GM21528 (cell line): ENCODE results near the gene CEP135.

Source experiments
- ATAC-seq: cut with Tn5 transposase; IDR thresholded peaks from one replicate; pipeline ENCODE4 v1.9.1; 2021; ENCODE audit warnings: mild to moderate bottlenecking, moderate library complexity; ENCODE audit not compliant: unreplicated experiment, low FRiP score

Gene CEP135

DNA sequence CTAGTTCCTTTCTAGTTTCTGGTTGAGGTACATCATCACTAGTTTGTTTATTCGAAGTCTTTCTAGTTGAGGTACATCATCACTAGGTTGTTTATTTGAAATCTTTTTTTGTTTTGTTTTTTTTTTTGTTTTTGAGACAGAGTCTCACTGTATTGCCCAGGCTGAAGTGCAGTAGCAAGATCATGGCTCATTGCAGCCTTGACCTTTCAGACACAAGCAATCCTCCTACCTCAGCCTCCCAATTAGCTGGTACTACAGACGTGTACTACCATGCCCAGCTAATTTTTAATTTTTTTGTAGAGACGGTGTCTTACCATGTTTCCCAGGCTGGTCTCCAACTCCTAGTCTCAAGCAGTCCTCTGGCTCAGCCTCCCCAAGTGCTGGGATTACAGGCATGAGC, 54.9 kb downstream of the CEP135 start:
- no peak for ATAC-seq

DNA sequence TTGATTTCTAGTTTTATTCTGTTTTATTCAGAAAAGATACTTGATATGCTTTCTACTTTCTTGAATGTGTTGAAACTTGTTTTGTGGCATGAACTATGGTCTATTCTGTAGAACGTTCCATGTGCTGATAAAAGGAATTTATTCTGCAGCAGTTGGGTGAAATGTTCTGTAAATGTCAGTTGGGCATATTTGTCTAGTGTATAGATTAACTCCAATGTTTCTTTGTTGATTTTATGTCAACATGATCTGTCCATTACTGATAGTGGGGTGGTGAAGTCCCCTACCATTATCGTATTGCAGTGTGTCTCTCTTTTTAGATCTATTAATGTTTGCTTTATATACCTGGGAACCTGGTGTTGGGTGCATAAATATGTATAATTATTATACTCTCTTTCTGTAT, 55.5 kb downstream of the CEP135 start:
- no peak for ATAC-seq

DNA sequence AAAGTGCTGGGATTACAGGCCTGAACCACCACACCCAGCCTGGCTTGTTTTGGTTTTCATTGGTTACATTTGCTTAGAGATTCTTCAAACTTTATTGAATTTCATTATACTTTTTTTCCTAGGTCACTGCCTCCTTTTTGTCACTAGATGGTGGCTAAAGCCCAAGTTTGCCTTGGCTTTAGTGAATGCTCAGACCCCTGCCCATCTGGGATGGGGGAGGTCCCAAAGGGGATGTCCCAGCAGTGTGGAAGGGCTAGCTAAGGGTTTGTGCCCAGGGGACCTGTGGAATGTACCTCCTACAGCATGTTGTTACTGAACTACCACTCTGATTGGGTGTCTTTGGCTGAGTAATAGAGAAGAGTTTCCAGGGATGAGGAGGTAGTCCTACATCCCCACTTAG, 58.4 kb downstream of the CEP135 start:
- ATAC-seq = no peak

DNA sequence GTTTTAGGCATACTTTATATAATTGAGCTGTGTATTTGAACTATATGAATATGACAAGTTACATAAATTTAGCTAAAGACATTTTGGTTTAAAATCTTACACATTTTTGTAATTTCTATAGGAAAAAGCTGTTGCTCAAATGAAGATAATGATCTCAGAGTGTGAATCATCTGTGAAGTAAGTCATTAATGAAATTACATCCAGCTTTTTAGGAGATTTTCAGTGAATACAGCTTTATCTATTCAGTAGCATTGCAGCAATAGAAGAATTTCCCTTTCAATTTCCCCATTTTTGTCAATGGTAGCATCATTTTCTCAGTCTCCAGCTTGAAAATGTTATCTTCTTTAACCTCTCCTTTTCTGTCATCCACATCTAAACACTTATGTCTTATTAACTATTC, 59.5 kb downstream of the CEP135 start:
- ATAC-seq = no peak

DNA sequence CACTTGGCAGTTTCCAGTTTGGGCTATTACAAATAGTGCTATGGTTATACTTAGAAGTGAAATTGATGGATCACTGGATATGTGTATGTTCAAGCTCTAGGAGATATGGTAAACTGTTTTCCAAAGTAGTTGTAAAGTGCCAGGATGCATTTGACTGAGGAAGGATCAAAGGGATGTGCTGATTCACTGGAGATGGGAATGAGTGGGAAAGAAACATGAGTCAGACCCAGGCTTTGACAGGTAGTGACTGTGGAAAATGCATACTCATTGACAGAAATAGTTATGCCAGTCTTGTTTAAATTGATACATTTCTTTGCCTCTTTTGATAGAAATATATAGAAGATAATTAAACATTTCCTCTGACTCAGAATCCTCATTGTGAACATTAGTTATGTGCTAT, 77.9 kb downstream of the CEP135 start:
- ATAC-seq = no peak

DNA sequence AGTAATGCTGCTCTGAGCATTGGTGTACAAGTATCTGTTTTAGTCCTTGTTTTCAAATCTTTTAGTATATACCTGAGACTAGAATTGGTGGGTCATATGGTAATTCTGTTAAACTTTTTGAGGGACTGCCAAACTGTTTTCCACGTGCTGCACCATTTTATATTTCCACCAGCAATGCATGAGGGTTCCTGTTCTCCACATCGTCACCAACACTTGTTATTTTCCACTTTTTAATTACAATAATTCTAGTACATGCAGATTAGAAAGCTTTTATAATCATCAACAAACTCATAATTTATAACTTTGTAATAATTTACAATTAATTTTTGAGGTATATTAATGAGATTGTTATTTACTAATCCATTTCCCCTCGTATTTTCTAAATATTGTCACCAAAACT, 79.4 kb downstream of the CEP135 start:
- no peak for ATAC-seq

DNA sequence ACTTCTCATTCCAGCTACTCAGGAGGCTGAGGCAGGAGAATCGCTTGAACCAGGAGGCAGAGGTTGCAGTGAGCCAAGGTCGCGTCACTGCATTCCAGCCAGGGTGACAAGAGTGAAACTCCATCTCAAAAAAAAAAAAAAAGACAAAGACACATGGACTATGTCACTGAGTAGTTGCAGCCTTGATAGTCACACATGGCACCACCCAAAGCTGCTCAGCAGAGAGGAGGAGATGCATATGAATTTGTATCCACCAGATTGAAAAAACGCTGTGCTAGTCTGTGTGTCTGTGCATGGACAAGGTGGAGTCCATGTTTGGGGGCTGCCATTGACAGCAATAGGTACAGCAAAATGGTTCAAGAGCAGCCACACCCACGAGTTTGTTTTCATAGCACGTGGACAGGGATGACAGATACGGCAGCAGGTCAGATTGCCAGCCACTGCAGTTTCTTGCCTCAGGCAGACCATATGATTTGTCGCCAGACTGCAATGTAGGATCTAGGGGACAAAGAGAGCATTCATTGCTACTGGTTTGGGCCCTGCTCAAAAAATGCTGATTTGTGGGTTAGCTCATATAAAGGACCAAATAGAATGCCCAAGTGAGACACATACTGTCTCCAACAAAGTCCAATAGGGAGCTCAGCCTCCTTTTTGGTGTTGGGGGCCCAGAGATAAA, 89.9 kb downstream of the CEP135 start:
- no peak for ATAC-seq

DNA sequence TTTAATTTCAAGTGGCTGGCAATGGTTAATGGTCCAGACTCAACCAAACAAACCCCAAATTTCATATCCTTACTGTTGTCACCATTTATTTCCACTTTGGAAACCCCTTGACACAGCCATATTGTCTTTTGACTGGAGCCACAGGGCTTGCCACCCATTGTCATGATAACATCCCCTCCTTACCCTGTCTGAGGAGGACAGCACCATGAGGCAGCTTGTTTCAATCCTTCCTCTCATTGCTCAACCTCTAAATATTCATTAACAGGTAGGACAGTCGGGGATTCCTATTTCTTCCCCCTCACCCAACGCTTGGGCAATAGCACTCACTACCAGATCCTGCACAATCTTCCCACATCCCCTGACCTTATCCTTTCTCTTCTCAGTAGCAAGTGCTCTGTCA, 92.1 kb downstream of the CEP135 start:
- no peak for ATAC-seq

DNA sequence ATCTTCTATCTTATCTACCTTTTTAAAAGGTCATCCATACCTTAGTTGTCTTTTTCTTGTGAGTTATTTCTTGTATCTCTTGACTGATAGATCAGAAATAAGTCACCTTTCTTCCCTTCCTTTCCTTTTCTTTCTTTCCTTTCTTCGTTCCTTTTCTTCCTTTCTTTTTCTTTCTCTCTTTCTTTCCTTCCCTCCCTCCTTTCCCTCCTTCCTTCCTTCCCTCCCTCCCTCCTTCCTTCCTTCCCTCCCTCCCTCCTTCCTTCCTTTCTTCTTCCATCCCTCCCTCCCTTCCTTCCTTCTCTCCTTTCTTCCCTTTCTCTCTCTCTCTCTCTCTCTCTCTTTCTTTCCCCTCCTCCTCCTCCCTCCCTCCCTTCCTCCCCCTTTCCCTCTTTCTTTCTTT, 93.5 kb downstream of the CEP135 start:
- no peak for ATAC-seq

DNA sequence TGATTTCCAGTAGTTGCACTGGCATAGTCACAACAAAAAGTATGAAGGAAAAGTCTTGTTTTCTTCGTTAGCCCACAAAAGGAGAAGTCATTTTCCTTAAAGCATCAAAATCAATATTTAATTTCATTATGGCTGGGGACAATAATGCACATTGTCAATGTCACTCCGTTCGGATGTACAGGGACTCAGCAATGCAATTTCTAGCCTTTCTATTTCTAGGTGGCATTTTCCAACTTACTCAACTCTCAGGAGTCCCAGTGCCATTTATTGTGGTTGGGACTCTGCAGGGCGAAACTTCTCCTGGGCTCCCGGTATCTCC, 99.6 kb downstream of the CEP135 start:
- no peak for ATAC-seq

DNA sequence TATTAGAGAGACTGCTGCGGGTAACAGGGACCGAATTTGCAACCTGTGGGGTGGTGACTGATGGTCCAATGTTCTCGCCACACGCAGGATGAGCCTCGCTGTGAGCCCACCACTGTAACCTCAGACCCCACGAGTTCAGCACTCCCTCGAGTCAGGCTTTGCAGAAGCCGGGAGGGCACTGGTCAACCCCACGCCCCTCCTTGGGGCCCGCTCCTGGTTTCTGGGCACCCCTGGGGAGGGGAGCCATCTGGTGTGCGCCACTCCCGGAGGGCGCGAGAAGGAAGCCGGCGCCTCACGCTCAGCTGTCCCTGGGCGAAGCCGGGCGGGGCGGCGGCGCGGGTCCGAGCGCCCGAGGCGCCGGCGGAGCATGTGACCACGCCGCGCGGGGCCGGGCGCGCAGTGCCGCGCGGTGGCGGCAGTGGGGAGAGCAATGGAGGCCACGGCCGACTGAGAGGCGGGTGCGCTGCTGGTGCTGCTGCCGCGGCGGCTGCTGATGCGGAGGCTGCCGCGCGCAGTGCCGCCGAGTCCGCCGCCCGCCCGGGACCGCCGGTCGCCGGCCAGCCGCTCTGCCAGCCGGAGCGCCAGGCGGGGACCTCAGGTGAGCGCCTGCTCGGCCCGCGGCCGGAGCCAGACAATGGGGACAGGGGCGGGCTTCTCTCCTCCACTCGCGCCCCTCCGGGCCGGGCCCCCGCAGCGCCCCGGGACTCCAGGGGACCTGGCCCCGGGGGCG, 100.1 kb downstream of the CEP135 start:
- peak; percentile 97 for ATAC-seq

DNA sequence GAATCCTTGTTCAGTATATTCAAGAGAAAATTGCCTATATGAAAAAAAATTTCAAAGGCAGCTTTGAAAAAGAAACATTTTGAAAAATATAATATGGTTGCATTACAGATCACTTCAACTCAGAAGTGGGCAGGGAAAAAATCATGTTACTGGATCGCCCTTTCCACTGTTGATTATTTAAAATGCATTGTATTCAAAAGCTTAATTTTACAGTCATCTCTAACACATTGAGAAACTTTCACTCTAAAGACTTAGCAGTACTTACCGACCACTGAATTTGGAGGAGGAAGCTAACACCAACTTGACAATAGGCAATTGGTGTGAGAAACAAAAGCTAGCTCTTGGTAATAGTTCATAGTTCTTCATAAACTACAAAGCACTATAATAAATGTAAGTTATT, 101.9 kb downstream of the CEP135 start:
- ATAC-seq = no peak

DNA sequence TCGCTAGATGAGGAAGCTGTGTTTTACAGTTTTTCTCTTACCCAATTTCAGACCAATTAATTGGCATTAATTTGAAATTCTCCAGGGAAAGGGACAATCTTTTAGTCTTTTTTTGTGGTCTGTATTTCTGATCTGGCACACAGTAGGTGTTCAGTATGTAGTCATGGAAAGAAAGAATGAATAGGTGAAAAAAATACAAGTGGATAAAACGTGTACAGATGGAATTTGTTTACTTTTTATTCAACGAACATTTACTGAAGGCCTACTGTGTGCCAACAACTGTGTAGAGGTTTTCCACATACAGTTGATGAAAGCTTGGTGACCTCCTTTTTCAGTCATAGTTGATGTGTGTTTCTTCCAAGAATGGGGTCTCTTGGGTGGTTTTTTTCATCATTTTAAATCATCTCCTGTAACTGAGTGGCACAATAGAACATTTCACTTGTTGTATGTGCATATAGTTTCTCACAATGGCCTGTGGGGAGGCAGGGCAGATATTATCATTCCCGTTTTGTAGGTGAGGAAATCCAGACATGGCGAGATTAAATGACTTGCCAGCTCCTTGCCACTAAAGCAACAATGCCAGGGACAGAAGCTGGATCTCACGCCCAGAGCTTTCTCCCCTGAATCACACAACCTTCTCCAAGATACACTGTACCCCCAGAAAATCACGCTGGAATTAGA, 102.4 kb downstream of the CEP135 start:
- no peak for ATAC-seq

DNA sequence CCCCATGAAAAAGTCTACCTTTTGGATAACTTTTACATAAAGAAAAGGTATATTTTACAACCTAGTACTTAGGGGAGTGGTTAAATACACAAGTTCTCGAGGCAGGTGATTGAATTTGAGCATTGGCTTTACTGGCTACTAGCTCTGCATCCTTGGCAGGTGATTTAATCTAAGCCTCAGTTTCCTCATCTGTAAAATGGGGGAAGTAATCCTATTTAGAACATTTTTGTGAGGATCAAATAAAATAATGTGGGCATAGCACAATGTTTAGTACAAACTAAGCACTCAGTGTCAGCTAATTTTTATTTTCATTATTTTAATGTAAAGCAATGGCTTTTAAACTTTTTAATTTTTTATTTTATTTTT, 102.9 kb downstream of the CEP135 start:
- no peak for ATAC-seq

DNA sequence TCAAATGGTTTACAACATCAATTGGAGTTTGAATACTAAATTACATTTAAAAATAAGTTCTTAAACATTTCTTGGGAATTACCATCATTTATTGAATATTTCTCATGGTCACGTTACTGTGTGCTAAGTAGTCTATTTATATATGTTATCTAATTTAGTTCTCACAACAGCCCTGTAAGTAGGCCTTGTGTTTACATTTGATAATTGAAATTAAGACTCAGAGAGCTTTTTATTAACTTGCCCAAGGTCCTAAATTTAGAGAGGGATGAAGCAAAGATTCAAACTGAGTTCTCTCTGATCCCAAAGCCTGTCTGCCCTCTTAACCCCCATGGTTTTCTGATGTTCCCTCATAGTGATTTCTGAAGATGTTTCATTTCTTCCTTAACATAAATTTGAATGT, 103.7 kb downstream of the CEP135 start:
- no peak for ATAC-seq

DNA sequence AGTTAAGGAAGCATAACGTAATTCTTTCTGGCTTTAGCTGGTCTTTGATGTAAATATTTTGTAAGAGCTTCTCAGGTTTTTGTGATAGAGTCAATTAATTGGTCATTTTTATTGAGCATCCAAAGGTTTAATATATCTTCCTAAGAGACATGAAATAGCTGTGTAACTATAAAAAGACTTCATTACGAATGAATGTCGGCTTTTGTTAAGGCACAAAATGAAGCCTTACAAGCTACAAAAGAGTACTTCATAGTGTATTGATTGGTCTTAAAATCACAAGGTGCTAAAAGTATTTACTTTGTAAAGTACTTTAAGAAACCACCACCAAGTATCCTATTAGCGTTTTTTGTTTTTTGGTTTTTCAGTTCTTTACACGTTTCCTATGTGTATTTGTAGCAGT, 104.2 kb downstream of the CEP135 start:
- no peak for ATAC-seq

DNA sequence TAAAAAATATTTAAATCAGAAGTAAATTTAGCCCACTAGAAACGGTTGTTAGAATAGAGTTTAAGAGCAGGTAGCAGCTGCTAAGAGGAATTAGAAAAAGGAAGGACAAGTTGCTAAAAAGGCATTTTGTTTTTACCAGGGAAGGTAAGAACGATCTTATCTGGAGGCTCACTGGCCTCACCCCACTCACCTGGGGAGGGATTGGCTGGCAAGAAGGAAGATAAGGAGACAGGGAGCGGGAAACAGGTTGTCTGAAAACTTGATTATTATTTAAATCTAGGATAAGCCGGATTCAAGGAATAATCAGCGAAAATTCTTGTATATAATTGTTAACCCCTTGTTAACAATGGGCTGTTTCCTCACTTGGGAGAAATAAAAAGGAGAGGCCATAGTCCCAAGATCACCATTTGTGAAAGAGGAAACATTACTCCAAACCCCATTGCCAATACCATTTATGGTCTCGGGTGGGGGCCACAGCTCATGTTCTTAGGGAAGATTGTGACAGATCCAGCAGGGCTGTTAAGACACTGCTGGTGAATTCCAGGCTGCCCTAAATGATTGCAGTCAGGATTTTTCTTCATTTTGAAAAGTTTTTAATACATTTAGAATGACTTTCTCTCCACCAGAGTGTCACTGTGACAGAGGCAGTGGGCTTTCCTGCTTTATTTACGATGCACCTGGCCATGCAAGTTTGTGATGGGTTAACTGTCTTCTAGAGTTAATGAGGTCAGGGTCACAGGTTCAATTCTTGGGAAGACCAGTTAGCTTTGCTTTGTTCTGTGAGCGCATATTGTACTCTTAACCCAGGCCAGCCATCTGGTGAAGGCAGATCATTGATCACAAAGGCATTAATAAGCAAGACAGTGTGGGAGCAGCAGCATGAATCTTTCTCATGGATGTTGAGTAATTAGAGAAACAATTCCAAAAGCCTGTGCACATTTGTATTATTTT, 106.6 kb downstream of the CEP135 start:
- ATAC-seq = no peak

DNA sequence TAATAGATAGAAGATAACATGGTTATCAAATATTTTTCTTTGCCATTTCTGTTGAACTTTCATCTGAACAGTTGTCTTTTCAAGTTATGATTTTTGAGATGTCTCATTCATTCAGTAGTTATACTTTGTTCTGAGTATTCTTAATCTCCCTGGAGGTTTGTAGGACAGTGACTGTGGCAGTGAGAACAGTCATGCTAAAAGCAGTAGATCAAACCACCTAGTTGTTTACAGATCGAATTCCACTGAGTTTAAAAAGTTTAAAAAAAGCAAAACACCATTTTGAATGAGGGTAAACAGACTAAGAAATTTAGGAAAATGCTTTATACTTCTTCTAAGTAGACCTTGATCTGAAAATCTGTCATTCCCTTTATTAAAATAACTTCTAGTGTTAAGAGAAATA, 107.2 kb downstream of the CEP135 start:
- ATAC-seq = no peak

DNA sequence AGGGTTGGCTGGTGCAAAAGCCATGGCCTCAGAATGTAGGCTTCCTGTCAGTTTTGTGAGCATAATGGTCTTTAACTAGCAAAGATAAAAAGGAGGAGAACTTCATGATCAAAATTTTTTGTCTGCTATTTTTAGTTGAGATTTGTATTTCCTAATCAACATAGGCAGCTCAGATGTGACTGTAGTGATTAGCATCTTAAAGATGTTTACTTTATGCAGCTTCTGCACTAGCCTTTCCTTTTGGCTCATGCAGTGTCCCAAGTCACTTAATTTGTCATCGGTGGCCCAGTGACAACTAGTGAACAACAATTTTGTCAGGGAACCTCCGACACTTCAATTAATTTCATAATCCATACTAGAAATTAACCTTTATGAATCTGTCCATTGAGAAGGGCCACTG, 109.8 kb downstream of the CEP135 start:
- ATAC-seq = no peak

DNA sequence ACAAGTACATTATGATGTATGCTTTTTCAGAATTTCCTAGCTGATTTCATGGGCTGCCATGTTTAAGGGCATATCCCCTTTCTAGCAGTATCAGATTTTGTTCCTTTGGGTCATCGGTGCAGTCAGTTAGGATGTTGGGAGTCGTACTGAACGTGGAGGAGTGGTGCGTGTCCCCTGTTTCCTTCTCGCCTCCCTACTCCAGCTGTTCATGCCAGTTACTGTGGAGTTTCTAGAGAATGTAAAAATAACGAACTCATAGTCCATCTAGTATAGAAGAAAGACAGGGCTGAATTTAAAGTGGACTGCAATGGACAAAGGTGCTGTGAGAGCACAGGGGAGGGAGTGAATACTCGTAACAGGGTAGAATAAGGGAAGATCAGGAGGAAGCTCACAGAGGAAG, 111.3 kb downstream of the CEP135 start:
- no peak for ATAC-seq

DNA sequence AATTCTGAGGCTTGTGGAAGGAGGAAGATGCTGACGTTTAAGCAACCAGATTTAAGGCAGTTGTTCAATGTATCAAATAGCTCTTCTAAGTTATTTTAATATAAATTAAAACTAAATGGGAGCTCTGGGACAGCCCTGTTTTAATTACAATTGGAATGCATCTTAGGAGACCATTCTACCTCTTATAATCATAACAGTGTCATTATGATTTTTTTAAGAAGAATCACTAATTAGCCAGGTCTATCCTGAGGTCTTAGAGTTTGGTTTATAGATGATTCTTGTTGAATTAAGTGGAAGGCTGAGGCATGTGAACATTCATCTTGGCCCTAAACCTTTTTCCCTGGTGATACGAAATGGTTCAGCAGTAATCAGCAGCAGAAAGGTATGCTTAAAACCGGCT, 113.4 kb downstream of the CEP135 start:
- no peak for ATAC-seq
